ENCODE measurements around the gene GMPPB.
"Not testable (repeated sequence)": the region's sequence is repeated elsewhere in the genome, so short reads cannot be mapped to it uniquely, and the experiment has no call there.

The GMPPB gene

GRCh38 chr3:49723628-49724551 is at the start of gene GMPPB:
Gene GMPPB (minus strand): TSS chr3:49723951. CDS start chr3:49723726, 225 bp downstream.
- in situ Hi-C loops (cut with HindIII; ENCODE audit: low pct_ligation_motif_present, low pct_unique_long_range_greater_than_20kb, low sequenced_read_pairs), result no loop called here
- peak; percentile 95 for DNase-seq

- DNase-seq, result no peak
- in situ Hi-C loops (cut with HindIII; ENCODE audit: low pct_ligation_motif_present, low pct_unique_long_range_greater_than_20kb, low sequenced_read_pairs), result no loop called here
These were observed 49.0 kb upstream of the GMPPB start for GRCh38 chr3:49772703-49773102.

GRCh38 chr3:49771340-49771938 is 47.7 kb upstream of the GMPPB start:
- in situ Hi-C loops (cut with HindIII; ENCODE audit: low pct_ligation_motif_present, low pct_unique_long_range_greater_than_20kb, low sequenced_read_pairs), result no loop called here
- DNase-seq, result no peak

GRCh38 chr3:49769926-49770325 is 46.2 kb upstream of the GMPPB start:
- in situ Hi-C loops (cut with HindIII; ENCODE audit: low pct_ligation_motif_present, low pct_unique_long_range_greater_than_20kb, low sequenced_read_pairs), result no loop called here
- no peak for DNase-seq

DNA sequence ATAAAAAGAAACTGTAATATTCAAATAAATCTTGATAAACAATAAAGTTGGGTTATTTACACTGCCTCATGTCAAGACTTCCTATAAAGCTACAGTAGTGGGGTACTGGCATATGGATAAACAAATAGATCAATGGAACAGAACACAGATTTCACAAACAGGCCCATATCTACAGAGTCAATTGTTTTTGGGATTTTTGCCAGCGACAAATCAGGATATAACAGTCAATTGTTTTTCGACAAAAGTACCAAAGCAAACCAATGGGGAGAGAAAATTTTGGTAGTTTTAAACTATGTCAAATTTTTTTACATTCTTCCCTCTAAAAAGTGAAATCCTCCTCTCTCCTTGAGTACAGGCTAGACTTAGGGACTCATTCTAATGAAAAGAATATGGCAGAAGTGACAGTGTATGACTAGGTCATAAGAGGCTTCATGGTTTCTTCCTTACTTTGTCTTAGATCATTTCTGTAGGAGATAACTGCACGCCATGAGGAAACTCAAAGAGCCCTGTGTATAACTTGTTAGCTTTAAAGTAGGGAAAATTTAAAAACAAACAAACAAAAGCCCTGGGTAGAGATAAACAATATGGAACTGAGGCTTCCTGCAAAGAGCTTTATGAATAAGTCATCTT is 45.6 kb upstream of the GMPPB start:
- in situ Hi-C loops (cut with HindIII; ENCODE audit: low pct_ligation_motif_present, low pct_unique_long_range_greater_than_20kb, low sequenced_read_pairs), result no loop called here
- no peak for DNase-seq

- DNase-seq, result no peak
- in situ Hi-C loops (cut with HindIII; ENCODE audit: low pct_ligation_motif_present, low pct_unique_long_range_greater_than_20kb, low sequenced_read_pairs), result no loop called here
These were observed 40.2 kb upstream of the GMPPB start for GRCh38 chr3:49763981-49764380.

GRCh38 chr3:49761661-49762060 is 37.9 kb upstream of the GMPPB start:
- DNase-seq, result no peak
- in situ Hi-C loops (cut with HindIII; ENCODE audit: low pct_ligation_motif_present, low pct_unique_long_range_greater_than_20kb, low sequenced_read_pairs), result no loop called here

DNA sequence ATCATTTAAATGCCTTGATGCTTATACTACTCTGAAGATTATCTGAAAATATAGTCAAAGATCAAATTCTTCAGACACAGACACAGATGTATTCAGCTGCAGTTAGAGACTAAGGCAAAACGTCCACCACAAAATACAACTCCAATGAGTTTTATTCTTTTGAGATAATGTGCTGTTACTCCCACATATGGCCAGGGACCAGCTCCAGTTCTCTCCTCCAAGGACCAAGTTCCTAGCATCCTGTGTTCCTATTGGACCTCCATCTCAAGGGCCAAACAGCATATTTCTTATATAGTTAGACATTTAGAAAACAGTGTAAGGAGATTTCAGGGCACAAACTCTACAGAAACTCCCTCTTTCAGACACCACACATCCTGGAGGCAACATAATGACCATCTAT is 35.5 kb upstream of the GMPPB start:
- in situ Hi-C loops (cut with HindIII; ENCODE audit: low pct_ligation_motif_present, low pct_unique_long_range_greater_than_20kb, low sequenced_read_pairs), result no loop called here
- DNase-seq, result no peak

DNA sequence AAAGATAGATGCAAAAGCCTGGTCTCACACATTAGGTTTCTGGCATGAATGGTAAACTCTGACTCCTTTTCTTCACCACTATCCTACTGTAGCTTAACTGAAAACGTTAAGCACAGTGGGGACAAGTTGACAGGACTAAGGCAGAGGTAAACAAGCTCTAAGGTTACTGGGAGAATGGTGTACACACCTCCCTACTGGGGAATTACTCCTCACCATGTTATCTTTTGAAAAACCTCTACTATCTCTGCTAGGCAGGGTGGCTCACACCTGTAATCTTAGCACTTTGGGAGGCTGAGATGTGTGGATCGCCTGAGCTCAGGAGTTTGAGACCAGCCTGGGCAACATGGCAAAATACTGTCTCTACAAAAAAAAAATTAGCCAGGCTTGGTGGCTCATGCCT is 33.4 kb upstream of the GMPPB start:
- DNase-seq, result no peak
- in situ Hi-C loops (cut with HindIII; ENCODE audit: low pct_ligation_motif_present, low pct_unique_long_range_greater_than_20kb, low sequenced_read_pairs), result no loop called here

DNA sequence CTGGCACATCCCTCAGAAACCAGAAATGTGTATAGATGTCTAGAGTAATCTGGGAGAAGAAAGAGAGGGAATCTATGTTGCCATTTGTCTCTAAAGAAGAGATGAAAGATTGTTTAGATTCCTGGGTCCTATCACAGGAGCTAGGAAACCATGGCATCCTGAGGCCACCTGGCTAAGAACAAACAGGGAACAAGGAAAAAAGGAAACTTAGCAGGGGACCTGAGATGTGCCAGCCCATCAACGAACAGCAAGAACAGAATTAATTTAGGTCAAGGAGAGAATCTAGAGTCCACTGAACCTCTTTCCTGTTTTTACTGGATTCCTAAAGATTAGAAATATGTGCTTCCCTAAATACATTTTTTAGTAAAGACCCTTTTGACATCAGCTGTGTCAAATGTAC is 32.3 kb upstream of the GMPPB start:
- DNase-seq, result no peak
- in situ Hi-C loops (cut with HindIII; ENCODE audit: low pct_ligation_motif_present, low pct_unique_long_range_greater_than_20kb, low sequenced_read_pairs), result no loop called here

- no peak for DNase-seq
- in situ Hi-C loops (cut with HindIII; ENCODE audit: low pct_ligation_motif_present, low pct_unique_long_range_greater_than_20kb, low sequenced_read_pairs), result no loop called here
These were observed 30.8 kb upstream of the GMPPB start for GRCh38 chr3:49754536-49754935.

DNA sequence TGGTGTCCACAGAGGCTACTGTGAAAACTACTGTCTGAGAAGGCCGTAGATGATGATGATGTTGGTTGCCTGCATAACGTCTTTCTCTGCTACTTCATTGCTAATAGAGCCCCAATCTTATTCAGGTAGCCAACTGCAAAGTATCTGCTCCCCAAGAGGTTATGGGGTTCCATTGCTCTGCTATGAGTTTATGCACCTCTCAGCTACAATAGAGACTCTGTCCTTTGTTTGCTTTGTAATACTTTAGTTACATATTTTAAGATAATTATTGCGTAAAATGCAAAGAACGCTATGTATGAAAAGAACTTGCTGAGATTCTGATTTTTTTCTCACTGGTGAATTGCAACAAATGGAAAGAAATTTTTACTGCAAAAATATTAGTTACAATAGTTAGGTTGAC is 27.8 kb upstream of the GMPPB start:
- in situ Hi-C loops (cut with HindIII; ENCODE audit: low pct_ligation_motif_present, low pct_unique_long_range_greater_than_20kb, low sequenced_read_pairs), result no loop called here
- no peak for DNase-seq

- in situ Hi-C loops (cut with HindIII; ENCODE audit: low pct_ligation_motif_present, low pct_unique_long_range_greater_than_20kb, low sequenced_read_pairs), result no loop called here
- DNase-seq, result no peak
These were observed 26.3 kb upstream of the GMPPB start for GRCh38 chr3:49750056-49750455.

DNA sequence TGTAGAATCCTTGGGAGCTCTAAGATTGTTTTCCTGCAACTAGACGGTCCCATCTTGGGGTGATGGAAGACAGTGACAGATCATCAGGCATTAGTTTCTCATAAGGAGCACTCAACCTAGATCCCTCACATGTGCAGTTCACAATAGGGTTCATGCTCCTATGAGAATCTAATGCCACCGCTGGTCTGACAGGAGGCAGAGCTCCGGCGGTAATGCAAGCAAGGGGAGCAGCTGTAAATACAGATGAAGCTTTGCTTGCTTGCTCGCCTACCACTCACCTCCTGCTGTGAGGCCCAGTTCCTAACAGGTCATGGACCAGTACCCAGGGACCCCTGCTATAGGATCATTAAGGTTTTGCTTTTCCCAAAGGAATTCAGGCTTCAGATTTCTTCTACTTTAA is 25.1 kb upstream of the GMPPB start:
- in situ Hi-C loops (cut with HindIII; ENCODE audit: low pct_ligation_motif_present, low pct_unique_long_range_greater_than_20kb, low sequenced_read_pairs); DNase-seq: not testable (repeated sequence)

DNA sequence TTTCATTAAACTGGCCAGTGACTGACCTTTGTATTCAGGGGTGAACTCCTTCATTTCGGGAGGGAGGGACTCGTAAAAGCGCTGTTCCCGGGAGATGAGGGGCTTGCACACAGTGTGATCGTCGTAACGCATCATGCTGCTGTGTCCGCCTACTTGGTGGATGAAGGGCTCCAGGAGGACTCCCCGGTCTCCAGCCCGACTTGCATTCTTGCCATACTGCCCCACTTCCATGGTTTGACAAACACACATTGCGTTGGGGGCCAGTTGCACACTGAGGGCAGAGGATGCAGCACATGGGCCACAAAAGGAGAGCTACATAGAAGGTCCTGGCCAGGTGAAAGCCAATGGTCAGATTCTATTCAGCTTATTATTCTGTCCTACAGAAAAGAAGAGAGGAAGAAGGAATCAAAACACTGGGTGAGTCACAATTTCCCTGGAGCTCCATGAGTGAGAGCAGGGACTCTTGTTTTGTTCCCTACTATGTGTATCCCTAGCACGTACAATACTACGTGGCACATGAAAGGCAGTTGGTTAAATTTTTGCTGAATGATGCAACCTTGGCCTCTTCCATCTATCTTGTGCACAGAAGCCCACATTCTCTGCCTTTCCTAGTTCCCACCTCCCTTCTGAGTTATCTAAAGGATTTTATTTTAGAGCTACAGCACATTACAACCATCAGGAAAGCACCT is 24.2 kb upstream of the GMPPB start:
- DNase-seq, result no peak
- in situ Hi-C loops (cut with HindIII; ENCODE audit: low pct_ligation_motif_present, low pct_unique_long_range_greater_than_20kb, low sequenced_read_pairs), result no loop called here

DNA sequence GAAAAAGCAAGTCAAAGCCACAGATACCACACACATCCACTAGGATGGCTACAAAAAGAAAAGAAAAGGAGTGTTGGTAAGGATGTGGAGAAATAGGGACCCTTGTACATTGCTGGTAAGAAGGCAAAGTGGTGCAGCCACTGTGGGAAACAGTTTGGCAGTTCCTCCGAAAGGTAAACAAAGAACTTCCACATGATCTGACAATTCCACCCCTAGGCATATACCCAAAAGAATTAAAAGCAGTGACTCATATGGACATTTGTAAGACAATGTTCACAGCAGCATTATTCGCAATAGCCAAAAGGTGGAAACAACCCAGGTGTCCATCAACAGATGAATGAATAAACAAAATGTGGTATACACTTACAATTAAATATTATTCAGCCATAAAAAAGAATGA is 22.2 kb upstream of the GMPPB start:
- in situ Hi-C loops (cut with HindIII; ENCODE audit: low pct_ligation_motif_present, low pct_unique_long_range_greater_than_20kb, low sequenced_read_pairs), result no loop called here
- DNase-seq, result no peak

DNA sequence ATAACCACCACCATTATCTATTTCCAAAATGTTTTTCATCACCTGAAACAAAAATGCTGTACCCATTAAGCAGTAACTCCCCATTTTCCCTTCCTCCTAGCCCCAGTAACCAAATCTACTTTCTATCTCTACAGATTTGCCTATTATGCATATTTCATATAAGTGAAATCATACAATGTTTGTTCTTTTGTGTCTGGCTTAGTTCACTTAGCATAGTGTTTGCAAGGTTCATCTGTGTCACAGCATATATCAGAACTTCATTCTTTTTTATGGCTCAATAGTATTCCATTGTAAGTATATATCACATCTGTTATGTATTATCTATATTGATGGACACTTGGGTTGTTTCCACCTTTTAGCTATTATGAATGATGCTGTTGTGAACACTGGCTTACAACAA is 16.7 kb upstream of the GMPPB start:
- in situ Hi-C loops (cut with HindIII; ENCODE audit: low pct_ligation_motif_present, low pct_unique_long_range_greater_than_20kb, low sequenced_read_pairs), result no loop called here

DNA sequence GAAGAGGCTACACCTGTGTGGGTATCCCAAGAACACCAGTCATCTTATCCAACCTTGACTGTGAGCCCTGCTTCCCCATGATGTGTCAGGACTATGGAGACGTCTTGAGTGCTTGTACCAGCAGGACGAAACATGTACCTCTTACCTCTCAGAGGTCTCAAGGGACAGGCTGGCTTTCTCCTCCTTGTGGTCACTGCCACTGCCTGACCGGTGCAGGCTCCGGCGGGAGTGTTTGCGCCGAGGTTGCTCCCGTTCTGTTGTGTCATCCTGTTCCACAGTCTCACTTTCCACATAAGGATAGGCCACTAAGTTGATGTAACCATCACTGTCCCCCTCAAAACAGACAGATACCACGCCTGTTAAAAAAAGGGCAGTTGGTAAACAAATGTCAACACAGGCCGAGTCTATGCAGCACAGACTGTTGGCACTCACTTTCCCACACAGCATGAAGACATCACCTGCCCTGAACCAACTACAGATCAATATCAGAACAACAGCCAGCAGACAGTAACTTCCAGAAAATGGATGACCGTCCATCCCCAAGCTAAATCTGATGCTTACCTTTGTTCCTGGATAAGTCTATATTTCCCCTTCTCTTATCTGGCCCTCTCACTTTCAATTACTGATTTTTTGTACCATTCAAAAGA is 14.4 kb upstream of the GMPPB start:
- DNase-seq, result no peak
- in situ Hi-C loops (cut with HindIII; ENCODE audit: low pct_ligation_motif_present, low pct_unique_long_range_greater_than_20kb, low sequenced_read_pairs), result no loop called here

More for the DNA sequence above, 16.7 kb upstream of the GMPPB start:
- DNase-seq, result no peak

DNA sequence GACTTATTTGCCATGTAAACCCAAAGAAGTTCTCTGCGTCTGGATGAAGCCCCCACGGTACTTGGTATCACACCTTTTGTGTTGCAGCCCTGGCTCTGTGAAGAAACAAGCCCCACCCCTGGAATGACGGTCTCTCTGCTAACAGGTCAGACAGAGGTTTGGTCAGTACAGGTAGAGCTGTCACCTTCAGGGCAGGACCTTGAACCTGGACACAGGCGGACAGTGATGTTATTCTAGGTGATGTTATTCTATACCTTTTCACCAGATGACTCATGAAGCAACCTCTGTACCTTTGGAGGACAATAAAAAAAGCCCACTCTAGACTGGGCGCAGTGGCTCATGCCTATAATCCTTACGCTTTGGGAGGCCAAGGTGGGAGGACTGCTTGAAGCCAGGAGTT is 11.0 kb upstream of the GMPPB start:
- DNase-seq, result no peak
- in situ Hi-C loops (cut with HindIII; ENCODE audit: low pct_ligation_motif_present, low pct_unique_long_range_greater_than_20kb, low sequenced_read_pairs), result no loop called here
